A673 (cell line): ENCODE results near the gene C2CD2L. TPM values are rescaled to one million over a fixed set of nuclear protein-coding genes. Genes with fewer than 3 reads are reported as not detected.

Source experiments
- BruUV-seq: library from RNA; stranded (reverse); fragments of 400-500 nt; replicated peaks from 2 replicates; lab custom pipeline; 2021; lab: Mats Ljungman, UMichigan
- CTCF ChIA-PET: fragments of 300-600 bp; sonication (Branson Sonifier 250); formaldehyde crosslinking; loops from one replicate; lab custom pipeline; 2022; ENCODE audit warnings: antibody characterized with exemption; lab: Charles Lee
- POLR2A ChIA-PET: fragments of 300-600 bp; sonication (Branson Sonifier 250); formaldehyde crosslinking; loops from one replicate; lab custom pipeline; 2022; ENCODE audit warnings: antibody characterized with exemption; ENCODE audit not compliant: low non-redundant PET; lab: Charles Lee
- DNase-seq: peaks from one replicate; pipeline ENCODE4 v3.0.0-alpha.2; 2015; ENCODE audit warnings: low spot score
- H3K27ac ChIP-seq: fragments of 200-600 bp; sonication (generic); 2 replicates; pipeline ENCODE4 v1.5.1; 2016; ENCODE audit warnings: mixed run types, low read depth, mild to moderate bottlenecking, mixed read lengths, antibody characterized with exemption, low read length; ENCODE audit not compliant: poor library complexity, severe bottlenecking
- H3K27me3 ChIP-seq: fragments of 200-600 bp; sonication (generic); replicated peaks from 2 replicates; pipeline ENCODE4 v1.6.1; 2017; ENCODE audit warnings: mixed run types, low read depth, mild to moderate bottlenecking, mixed read lengths, antibody characterized with exemption, low read length; ENCODE audit not compliant: insufficient read depth, poor library complexity
- H3K36me3 ChIP-seq: fragments of 200-600 bp; sonication (generic); 2 replicates; pipeline ENCODE4 v1.6.1; 2016; ENCODE audit warnings: mixed run types, mild to moderate bottlenecking, mixed read lengths, antibody characterized with exemption, low read length; ENCODE audit not compliant: insufficient read depth, poor library complexity, severe bottlenecking
- H3K4me1 ChIP-seq: fragments of 200-600 bp; sonication (generic); 2 replicates; pipeline ENCODE4 v1.6.1; 2017; ENCODE audit warnings: mixed run types, mild to moderate bottlenecking, mixed read lengths, antibody characterized with exemption, low read length; ENCODE audit not compliant: insufficient read depth, poor library complexity, severe bottlenecking
- H3K4me3 ChIP-seq: fragments of 200-600 bp; sonication (generic); 2 replicates; pipeline ENCODE4 v1.5.1; 2016; ENCODE audit warnings: low read depth, mixed run types, mild to moderate bottlenecking, mixed read lengths, low read length; ENCODE audit not compliant: poor library complexity, severe bottlenecking
- H3K9me3 ChIP-seq: fragments of 200-600 bp; sonication (generic); 2 replicates; pipeline ENCODE4 v1.6.1; 2016; ENCODE audit warnings: mixed run types, low read depth, mild to moderate bottlenecking, mixed read lengths, antibody characterized with exemption, low read length; ENCODE audit not compliant: poor library complexity, severe bottlenecking
- EZH2 ChIP-seq: fragments of 200-600 bp; sonication (generic); IDR thresholded peaks from 2 replicates; pipeline ENCODE4 v1.6.1; 2017; ENCODE audit warnings: borderline replicate concordance, low read depth, mild to moderate bottlenecking, mixed read lengths, antibody characterized with exemption, low read length; ENCODE audit not compliant: poor library complexity, severe bottlenecking
- intact Hi-C: fragments of 100-400 bp; cut with micrococcal nuclease; formaldehyde crosslinking; loops from one replicate; pipeline ENCODE4 v1.10.0; 2022; ENCODE audit not compliant: unreplicated experiment
- total RNA-seq: library from RNA; stranded (reverse); gene quantifications from 2 replicates; pipeline ENCODE4 v1.2.3, GENCODE V29; 2021
- TF ChIP-seq, protein P1 (sequence below): fragments of 300-800, 200-600 bp; sonication (generic); conservative IDR thresholded peaks from 2 replicates; pipeline ENCODE4 v1.5.1; 2017; ENCODE audit warnings: low read depth, mild to moderate bottlenecking, antibody characterized with exemption, low read length, moderate library complexity, mixed read lengths

The C2CD2L gene
- total RNA-seq, 1 experiment from 2014 or later: 17.8 TPM

- Histone ChIP-seq H3K27me3 (peaks cover 5% of the 10 kb centered on the region), H3K4me1 (peaks cover 10% of the 10 kb centered on the region), H3K27ac (no peak within 1 kb of the TSS), H3K9me3 (no peaks in the 10 kb centered on the region), H3K4me3 (peak within 1 kb of the TSS; percentile 58), H3K36me3 (no peaks in the 10 kb centered on the region)
- no TSS peak for BruUV-seq
- TF ChIP-seq, protein P1, sequence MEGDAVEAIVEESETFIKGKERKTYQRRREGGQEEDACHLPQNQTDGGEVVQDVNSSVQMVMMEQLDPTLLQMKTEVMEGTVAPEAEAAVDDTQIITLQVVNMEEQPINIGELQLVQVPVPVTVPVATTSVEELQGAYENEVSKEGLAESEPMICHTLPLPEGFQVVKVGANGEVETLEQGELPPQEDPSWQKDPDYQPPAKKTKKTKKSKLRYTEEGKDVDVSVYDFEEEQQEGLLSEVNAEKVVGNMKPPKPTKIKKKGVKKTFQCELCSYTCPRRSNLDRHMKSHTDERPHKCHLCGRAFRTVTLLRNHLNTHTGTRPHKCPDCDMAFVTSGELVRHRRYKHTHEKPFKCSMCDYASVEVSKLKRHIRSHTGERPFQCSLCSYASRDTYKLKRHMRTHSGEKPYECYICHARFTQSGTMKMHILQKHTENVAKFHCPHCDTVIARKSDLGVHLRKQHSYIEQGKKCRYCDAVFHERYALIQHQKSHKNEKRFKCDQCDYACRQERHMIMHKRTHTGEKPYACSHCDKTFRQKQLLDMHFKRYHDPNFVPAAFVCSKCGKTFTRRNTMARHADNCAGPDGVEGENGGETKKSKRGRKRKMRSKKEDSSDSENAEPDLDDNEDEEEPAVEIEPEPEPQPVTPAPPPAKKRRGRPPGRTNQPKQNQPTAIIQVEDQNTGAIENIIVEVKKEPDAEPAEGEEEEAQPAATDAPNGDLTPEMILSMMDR: no peak
- TF ChIP-seq EZH2: no peak
- peak; percentile 58 for DNase-seq
- CTCF ChIA-PET: interaction anchor here (0.6 kb wide), 1 partner anchor 217 kb away, joined by 3 read pairs; no protein-coding TSS in a partner anchor
- POLR2A ChIA-PET: interaction anchor here (1.0 kb wide), 1 partner anchor 28 kb away, joined by 5 read pairs; the partner anchor contains the start of gene HINFP
- intact Hi-C loops: no loop called here
Observed at GRCh38 chr11:119149018-119149785, 42.1 kb downstream of the C2CD2L start, which contains the start of gene ABCG4. Gene ABCG4 (plus strand): TSS chr11:119149052. CDS start chr11:119149966, 914 bp downstream.

- peaks cover 5% of the 10 kb centered on the region for H3K27me3 ChIP-seq
- no peak for DNase-seq
- H3K4me3 ChIP-seq: peak overlapping the region; percentile 58
Observed at GRCh38 chr11:119149786-119150275, 42.7 kb downstream of the C2CD2L start.

GRCh38 chr11:119152043-119152442 lies 44.9 kb downstream of the C2CD2L start:
- peaks cover 5% of the 10 kb centered on the region for H3K27me3 ChIP-seq
- no TSS peak for BruUV-seq

More at GRCh38 chr11:119149786-119150275, 42.7 kb downstream of the C2CD2L start:
- no peaks in the 10 kb centered on the region for H3K36me3 ChIP-seq
- no peak for TF ChIP-seq EZH2
- TF ChIP-seq, protein P1: no peak
- H3K27ac ChIP-seq: no peak overlapping the region
- POLR2A ChIA-PET: no interaction called here
- CTCF ChIA-PET: no interaction called here
- BruUV-seq: no TSS peak
- intact Hi-C loops: no loop called here
- no peaks in the 10 kb centered on the region for H3K9me3 ChIP-seq
- H3K4me1 ChIP-seq: peaks cover 10% of the 10 kb centered on the region

More at GRCh38 chr11:119152043-119152442, 44.9 kb downstream of the C2CD2L start:
- intact Hi-C loops: no loop called here
- Histone ChIP-seq H3K4me3 (no peak overlapping the region), H3K4me1 (peaks cover 10% of the 10 kb centered on the region), H3K36me3 (no peaks in the 10 kb centered on the region), H3K9me3 (no peaks in the 10 kb centered on the region), H3K27ac (no peak overlapping the region)
- POLR2A ChIA-PET: no interaction called here
- no peak for DNase-seq
- no peak for TF ChIP-seq EZH2
- TF ChIP-seq, protein P1: no peak
- CTCF ChIA-PET: no interaction called here
